NCI-H2196 (cell line): ENCODE measurements around the gene WDFY2.
A peak's percentile ranks its signal among the peaks of the same experiment; 100 is the strongest.
"Not testable (repeated sequence)": the region's sequence is repeated elsewhere in the genome, so short reads cannot be mapped to it uniquely, and the experiment has no call there.

ENCODE experiments used
- DNase-seq: peaks from one replicate; lab custom pipeline; 2025; ENCODE audit not compliant: unreplicated experiment; lab: John Stamatoyannopoulos, UW

Gene WDFY2, protein sequence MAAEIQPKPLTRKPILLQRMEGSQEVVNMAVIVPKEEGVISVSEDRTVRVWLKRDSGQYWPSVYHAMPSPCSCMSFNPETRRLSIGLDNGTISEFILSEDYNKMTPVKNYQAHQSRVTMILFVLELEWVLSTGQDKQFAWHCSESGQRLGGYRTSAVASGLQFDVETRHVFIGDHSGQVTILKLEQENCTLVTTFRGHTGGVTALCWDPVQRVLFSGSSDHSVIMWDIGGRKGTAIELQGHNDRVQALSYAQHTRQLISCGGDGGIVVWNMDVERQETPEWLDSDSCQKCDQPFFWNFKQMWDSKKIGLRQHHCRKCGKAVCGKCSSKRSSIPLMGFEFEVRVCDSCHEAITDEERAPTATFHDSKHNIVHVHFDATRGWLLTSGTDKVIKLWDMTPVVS

DNA sequence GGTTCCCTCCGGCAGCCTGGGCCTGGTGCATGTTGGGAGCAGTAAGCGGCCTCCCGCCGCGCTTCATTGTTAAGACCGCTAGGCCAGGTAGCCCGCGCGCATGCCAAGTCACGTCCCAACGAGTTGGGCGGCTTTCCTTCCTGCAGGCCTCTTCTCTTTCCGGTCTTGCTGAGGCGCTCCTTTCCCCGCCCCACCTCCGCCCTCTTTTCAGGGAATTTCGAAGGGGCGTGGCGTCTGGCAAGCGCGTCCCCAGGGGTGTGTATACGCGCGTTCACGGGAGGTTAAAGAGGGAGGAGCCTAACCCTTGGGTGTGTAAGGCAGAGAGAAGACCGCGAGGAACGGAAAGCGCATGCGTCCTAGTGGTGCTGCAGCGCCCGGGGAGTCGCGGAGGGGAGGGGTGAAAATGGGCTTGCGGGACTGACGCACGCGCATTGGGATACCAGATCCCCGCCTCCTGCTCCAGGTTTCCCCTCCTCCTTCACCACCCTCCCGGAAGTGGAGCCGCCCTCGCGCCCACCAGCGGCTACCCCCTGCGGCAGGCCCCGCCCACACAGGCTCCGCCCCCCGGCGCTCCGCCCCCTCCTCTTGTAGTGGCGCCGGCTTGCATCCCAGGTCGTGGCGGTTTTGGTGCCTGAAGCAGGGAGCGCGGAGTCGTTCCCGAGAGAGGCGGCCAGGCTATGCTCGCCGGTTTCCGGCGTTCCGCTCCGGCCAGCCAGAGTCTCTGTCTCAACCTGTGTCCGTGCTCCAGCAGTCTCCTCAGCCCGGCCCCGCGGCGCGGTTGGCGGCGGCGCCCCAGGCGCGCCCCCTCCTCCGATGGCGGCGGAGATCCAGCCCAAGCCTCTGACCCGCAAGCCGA is at the start of gene WDFY2:
TSS of gene WDFY2 (plus strand) at position 588 of the 856 bp plus-strand sequence. CDS start at position 814, 226 bp downstream.
- peak; percentile 95 for DNase-seq

DNA sequence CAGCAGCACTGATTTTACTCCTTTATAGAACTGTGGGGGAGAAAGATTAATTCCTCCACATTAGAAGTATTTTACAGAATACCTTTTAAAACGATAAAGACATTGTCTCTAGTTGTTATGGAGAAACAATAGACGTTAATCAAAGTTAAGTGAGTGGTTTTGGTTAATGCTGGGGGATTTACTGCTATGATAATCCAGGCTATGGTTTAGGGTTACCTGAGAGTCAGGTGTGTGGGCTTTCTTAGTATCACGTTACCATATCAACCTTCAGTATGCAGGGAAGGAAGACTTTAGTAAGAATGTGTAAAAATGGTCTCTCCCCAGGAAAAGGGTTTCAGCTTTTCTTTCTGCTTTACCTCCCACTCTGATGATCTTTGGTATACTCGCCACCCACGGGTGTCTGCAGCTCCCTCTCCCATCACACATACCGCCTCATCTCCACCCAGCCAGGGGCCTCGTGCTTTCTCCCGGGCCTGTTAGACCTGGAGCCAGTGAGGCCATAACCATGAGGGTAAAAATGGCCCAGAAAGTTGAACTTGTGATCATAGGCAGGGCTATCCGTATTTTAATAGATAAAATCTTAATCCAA is 45.6 kb upstream of the WDFY2 start:
- DNase-seq: no peak

DNA sequence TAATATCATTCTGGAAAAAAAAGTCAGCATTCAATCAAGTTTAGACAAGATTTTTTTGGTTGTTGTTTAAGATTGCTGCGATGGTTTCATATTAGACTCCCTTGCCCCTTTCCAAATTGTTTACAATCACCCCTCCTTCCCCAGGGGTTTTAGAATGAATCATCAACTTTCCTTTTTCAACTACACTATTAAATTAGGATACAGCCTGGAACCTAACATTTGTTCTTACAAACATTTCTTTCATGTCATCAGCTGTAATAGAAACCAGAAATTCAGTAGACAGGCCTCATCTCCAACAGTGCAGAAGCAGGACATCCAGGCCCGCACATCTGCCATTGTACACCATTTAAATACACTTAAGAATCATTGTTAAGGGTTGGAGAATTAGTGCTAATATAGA is 44.4 kb upstream of the WDFY2 start:
- no peak for DNase-seq

DNA sequence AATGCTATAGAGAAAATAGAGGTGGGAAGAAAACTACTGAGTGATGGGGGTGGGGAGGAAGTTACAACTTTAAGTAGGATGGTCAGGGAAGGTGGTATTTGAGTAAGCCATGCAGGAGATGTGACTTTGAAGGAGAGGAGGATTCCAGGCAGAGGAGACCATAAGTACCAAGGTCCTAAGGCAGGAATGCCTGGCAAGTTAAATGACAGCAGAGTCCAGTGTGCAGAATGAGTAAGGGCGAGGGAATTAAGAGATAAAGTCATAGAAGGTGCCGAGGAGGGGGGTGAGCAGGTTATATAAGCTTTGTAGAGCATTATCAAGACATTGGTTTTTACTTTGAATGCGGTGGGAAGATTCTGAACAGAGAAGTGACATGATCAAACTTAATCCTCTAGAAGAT is 43.2 kb upstream of the WDFY2 start:
- no peak for DNase-seq

DNA sequence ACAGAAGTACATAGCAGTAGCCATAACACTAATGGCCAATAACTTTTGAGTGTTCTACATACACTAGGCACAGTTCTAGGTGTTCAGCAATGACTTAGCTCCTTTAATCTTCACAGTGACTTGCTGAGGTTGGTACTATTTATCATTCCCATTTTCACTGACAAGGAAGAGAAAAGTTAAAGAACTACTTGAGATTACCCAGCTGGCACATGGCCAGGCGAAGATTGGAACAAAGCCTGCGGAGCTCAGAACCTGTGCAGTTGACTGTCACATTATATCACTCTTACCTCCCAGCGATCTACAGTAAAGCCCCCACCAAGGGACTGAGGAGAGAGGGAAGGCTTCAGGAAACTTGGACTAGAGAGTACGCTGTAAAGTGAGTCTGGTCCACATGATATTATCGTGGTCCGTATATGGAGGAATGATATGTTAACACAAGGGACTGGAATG is 42.4 kb upstream of the WDFY2 start:
- no peak for DNase-seq

DNA sequence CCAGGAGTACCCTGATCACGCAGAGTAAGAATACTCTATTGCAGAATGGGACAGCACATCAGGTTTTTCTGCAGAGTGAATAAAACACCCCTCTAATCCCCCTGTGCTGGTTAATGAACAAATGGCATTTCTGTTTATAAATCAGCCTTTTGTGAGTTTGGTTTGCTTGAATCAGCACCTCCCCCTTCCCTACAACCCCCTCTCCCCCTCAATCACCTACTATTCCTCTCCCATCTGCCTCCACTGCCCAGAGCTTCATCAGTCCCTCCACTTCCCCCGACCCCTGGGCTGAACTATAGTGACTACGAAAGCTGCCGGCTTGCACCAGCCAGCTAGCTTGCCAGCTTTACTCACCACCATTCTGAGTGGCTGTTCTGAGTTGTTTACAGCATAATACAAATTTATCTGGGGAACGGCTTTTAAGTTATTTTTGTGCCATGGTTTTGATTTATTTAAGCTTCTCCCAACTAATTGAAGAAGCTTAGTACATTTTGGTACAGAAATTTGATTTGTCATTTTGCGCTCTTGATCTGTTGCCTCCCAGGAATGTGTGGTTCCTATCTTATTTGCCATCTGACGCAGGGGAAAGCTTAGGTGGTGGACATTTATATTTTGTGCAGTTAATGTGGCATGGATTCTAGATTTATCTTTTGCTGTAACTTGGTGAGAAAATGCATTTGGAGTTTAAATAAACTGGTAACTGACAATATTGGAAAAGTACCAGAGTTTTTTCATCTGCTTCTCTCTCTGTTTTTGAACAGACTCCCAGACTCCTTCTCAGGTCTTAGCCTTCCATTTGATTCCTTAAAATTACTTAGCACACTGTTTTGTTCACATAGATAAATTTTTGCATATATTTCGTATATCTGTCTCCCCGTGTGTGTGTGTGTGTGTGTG is 41.7 kb upstream of the WDFY2 start:
- no peak for DNase-seq

DNA sequence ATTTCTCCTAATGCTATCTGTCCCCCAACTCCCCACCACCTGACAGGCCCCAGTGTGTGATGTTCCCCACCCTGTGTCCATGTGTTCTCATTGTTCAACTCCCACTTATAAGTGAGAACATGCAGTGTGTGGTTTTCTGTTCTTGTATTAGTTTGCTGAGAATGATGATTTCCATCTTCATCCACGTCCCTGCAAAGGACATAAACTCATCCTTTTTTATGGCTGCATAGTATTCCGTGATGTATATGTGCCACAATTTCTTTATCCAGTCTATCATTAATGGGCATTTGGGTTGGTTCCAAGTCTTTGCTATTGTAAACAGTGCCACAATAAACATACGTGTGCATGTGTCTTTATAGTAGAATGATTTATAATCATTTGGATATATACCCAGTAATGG is 38.8 kb upstream of the WDFY2 start:
- not testable (repeated sequence) for DNase-seq

DNA sequence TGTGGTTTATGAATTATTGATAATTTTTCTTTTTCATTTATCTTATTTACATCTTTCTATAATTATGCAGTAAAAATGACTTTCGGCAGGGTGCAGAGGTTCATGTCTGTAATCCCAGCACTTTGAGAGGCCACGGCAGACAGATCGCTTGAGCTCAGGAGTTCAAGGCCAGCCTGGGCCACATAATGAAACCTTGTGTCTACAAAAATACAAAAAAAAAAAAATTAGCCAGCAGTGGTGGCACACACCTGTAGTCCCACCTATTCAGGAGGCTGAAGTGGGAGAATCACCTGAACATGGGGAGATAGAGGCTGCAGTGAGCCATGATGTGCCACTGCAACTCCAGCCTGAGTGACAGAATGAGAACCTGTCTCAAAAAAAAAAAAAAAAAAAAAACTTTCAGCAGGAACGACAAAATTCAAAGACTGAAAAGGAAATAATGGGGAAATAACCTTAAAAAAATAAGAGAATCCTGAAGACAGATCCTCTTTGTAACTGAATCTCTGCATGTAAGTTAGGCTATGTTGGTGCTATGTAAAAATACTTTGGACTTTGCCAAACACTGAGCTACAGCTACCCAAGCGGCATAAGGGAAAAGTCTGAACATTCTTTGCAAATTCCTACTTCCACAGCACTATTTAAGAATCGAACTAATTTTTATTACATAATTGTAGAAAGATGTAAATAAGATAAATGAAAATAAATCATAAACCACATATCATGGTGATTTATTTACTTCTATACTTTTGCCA is 36.7 kb upstream of the WDFY2 start:
- DNase-seq: no peak

DNA sequence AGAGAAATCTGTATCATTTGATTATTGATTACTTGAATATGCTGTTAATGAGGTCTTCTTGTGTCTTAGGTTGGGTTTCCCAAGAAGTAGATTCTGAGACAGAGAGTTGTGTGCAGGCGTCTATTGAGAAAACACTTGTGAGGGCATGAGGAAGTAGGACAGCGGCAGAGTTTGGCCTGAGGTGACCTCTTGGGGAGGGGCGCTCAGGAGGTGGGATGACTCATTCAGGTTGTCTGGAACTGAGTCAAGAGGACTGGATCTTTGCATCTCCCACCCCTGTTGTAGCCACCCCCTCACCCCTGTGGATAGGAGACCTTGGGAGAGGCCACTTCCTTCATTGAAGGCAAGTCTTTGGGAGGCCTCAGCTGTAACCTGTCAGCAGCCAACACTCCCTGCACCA is 35.2 kb upstream of the WDFY2 start:
- DNase-seq: no peak

DNA sequence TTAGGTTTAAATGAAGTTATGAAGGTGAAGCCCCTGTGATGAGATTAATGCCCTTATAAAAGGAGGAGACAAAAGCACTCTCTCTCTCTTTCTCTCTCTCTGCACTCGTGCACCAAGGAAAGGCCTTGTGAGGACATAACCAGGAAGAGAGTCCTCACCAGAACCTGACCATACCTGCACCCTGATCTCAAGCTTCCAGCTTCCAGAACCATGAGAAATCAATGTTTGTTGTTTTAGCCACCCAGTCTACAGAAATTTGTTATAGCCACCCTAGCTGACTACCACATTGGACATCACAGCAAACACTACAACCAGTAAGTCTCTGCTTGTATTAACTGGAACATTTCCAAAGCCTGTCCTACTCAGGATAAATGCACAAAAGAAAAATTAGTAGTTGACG is 34.7 kb upstream of the WDFY2 start:
- DNase-seq: no peak

DNA sequence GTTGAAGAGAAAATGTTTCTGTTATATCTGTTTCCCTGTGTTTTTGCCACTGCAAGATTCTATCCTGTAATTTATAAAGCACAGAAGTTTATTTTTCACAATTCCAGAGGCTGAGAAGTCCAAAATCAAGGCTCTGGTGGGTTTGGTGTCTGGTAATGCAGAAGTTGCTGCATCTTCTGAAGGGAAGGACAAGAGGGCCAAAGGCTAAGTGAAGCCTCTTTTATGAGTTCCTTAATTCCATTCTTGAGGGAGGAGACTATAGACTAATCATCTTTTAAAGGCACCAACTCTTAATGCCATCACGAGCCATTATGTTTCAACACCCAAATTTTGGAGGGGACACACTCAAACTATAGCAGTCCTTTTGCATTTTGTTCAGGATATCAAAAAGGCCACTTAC is 34.1 kb upstream of the WDFY2 start:
- DNase-seq: no peak

DNA sequence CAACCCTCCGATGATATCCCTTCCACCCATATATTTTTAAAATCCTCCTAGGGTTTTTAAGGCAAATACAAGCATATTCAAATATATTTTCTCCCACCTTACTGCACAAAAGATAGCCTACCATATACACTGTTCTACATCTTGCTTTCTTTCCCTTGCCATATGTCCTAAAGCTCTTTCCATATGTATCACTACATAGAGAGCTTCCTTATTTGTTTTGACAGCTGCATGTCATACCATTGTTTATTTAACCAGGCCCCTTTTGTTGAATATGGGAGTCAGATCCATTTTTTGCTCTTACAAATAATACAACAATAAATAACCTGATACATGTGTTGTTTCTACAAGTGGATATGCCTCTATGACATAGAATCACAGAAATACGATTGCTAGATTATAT is 32.8 kb upstream of the WDFY2 start:
- no peak for DNase-seq

DNA sequence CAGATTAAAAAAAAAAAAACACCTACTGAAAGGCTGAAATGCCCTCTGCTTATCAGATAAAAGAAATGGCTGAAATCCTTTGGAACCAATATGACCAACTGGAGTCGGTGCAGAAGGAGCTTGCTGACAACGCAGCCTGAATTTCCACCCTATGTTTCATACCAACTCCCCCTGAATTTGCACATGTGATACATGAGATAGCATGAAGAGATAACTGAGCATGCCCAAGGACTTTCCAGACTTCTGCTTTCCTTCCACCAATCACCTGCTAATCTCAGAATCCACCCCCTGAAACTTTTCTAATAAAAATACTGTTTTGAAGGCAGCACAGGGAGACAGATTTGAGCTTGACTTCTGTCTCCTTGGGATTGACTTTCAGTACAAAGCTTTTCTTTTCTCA is 32.2 kb upstream of the WDFY2 start:
- DNase-seq: no peak

DNA sequence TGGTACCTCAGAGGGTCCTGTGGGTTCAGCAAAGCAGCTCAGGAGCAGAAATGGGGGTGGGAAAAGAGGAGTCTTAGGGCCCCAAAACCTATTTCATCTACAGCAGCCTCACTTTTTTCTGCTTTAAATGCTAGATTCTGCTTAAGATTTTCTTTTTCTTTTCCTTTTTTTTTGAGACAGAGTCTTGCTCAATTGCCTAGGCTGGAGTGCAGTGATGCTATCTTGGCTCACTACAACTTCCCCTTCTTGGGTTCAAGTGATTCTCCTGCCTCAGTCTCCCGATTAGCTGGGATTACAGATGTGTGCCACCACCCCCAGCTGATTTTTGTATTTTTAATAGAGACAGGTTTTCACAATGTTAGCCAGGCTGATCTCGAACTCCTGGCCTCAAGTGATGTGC is 30.7 kb upstream of the WDFY2 start:
- DNase-seq: no peak

DNA sequence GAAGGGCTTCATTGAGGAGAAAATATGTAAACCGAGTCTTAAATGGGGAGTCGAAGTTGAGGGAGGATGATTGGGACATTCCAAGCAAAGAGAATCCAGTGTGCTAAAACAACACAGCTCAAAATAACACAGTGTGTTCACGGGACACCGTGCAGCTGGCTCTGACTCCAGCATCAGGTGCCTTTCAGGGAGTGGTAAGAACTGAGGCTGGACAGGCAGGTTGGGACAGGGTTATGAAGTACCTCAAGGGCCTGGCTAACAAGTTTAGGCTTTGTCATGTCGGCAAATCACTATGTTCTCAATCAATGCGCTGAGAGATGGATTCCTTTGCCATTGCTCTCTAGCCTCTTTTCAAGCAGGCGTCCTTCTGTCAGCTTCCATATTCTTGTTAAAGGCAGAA is 27.5 kb upstream of the WDFY2 start:
- DNase-seq: no peak

DNA sequence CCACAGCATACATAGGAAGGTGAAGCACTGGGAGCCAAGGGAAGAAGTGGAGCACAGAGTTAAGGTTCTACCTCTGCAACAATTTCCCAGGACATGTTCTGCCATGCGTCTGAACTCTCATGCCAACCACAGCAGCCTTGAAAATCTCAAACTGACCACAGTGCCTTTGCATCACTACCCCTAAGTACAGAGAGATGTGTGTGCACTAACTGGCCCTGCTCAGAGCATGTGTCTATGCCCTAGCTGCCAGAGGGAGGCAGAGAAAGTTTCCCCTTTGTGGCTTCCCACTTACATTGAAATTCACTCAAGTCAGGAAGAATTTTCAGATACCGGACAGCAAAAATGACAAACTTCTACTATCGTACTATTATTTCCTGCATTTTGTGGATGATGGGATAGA is 26.8 kb upstream of the WDFY2 start:
- DNase-seq: no peak

DNA sequence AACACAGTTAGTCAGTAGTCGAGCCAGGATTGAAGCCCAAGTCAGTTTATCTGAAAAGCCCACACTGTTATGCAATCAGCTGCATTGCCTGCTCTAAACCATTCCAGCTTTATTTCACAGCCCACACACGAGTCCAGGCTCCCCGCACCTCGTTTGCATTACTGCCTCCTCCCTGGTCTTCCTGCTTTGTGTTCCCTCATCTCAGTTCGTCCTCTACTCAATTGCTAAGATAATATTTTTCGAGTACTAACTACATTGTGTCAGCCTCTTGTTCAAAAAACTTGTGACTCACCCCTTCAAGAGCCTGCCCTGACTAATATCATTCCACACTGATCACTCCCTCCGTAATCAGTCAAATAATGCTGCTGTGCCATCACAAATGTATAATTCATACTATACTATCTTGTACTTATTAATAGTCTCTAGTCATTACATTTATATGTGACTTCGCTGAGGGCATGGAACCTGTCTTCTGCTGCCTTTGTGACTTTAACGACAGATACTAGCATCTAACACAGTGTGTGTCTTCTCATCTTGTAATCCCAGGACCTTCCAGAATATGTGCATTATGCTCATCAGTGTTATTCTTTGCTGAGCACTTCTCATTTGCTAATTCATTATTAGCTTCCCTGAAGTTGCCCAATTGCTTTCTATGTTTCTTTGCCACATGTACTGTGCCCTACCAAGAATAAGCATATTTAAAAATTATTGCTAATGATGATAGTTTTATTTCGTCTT is 26.2 kb upstream of the WDFY2 start:
- no peak for DNase-seq

DNA sequence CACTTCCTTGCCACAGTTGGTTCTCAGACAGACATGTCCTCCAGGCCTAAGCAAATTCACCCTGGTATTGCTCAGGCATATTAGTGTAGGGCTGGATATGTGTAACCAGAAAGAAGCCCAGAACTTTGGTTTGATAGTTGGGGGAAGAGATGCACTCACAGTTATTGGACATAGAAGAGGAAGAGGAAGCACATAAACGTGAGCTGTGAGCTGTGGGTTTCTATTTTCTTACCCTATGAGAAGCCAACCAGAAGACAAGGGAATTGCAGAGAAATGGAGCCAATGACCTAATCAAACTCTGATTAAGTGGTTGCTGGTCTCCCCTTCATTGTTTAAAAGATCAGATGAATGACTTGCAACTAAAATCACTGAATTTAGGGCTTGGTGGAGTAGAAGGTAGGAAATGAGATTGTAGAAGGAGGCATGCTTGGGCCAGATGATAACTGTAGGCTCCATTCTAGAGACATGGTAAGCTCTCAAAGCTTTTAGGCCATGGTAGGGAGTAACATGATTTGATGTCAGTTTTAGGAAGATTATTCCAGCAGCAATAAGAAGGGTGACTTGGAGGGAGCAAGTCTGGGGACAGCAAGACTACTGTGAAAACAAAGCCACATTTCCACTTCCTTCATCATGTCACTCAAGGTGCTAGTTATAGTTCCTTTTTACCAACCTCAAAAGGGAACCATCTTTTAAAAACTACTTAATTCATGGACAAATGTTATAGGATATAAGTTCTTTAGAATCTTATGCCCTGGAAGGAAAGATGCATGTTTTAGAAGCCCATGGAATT is 24.1 kb upstream of the WDFY2 start:
- no peak for DNase-seq
